ENCODE results near the gene RS1.

Gene RS1

GRCh38 chrX:18652636-18653035 is 19.3 kb downstream of the RS1 start:
- no peak overlapping the region for H3K9ac ChIP-seq
- H3K27me3 ChIP-seq, result peaks cover 22 to 85% (median 70%) of the 10 kb centered on the region in 11 experiments
- H4K20me1 ChIP-seq, result no peaks in the 10 kb centered on the region; a peak in 2 of 22 replicates
- H3K4me2 ChIP-seq, result no peak overlapping the region
- H3K4me1 ChIP-seq, result peaks cover 0 to 14% (median 8%) of the 10 kb centered on the region in 10 experiments; a peak in 11 of 20 replicates
- H3K36me3 ChIP-seq, result no peaks in the 10 kb centered on the region
- no peak overlapping the region for H3K27ac ChIP-seq
- no peak overlapping the region for H3K4me3 ChIP-seq
- H3K9me3 ChIP-seq (replicated peaks in 1 of 11), result no peaks in the 10 kb centered on the region
- TF ChIP-seq Cebpa-rat (IDR thresholded peaks at IDR 0.05), result no peak

- Histone ChIP-seq H3K27me3 (peaks cover 28 to 93% (median 88%) of the 10 kb centered on the region in 11 experiments), H3K27ac (no peak overlapping the region), H3K36me3 (no peaks in the 10 kb centered on the region), H3K9me3 (replicated peaks in 1 of 11) (no peaks in the 10 kb centered on the region), H4K20me1 (no peaks in the 10 kb centered on the region; a peak in 3 of 22 replicates), H3K4me2 (no peak overlapping the region), H3K4me1 (peaks cover 0 to 14% (median 8%) of the 10 kb centered on the region in 10 experiments; a peak in 11 of 20 replicates), H3K4me3 (no peak overlapping the region), H3K9ac (no peak overlapping the region)
- TF ChIP-seq Cebpa-rat (IDR thresholded peaks at IDR 0.05), result no peak
These were observed 21.2 kb downstream of the RS1 start for GRCh38 chrX:18650662-18651061.

- Histone ChIP-seq H3K4me3 (no peak overlapping the region), H3K4me2 (peak overlapping the region in 8 of 11 experiments; percentile 2 to 45 (median 38); a peak in 10 of 22 replicates), H4K20me1 (peaks cover 0 to 6% (median 0%) of the 10 kb centered on the region in 11 experiments; a peak in 5 of 22 replicates), H3K36me3 (no peaks in the 10 kb centered on the region), H3K9ac (no peak overlapping the region), H3K27ac (no peak overlapping the region), H3K4me1 (peaks cover 0 to 14% (median 8%) of the 10 kb centered on the region in 10 experiments; a peak in 11 of 20 replicates), H3K9me3 (replicated peaks in 1 of 11) (no peaks in the 10 kb centered on the region), H3K27me3 (peaks cover 37 to 94% (median 88%) of the 10 kb centered on the region in 11 experiments)
- TF ChIP-seq Cebpa-rat (IDR thresholded peaks at IDR 0.05), result no peak
These were observed 22.4 kb downstream of the RS1 start for GRCh38 chrX:18649498-18649951.

- Histone ChIP-seq H3K36me3 (no peaks in the 10 kb centered on the region), H3K27me3 (peaks cover 47 to 95% (median 91%) of the 10 kb centered on the region in 11 experiments), H3K4me1 (peaks cover 0 to 14% (median 8%) of the 10 kb centered on the region in 10 experiments; a peak in 11 of 20 replicates), H3K27ac (no peak overlapping the region), H3K9ac (no peak overlapping the region), H3K4me3 (no peak overlapping the region), H3K4me2 (no peak overlapping the region), H3K9me3 (replicated peaks in 1 of 11) (no peaks in the 10 kb centered on the region), H4K20me1 (peaks cover 0 to 8% (median 0%) of the 10 kb centered on the region in 11 experiments; a peak in 5 of 22 replicates)
- no peak for TF ChIP-seq Cebpa-rat (IDR thresholded peaks at IDR 0.05)
These were observed 24.3 kb downstream of the RS1 start for GRCh38 chrX:18647621-18648020.

GRCh38 chrX:18643853-18644252 is 28.1 kb downstream of the RS1 start:
- peaks cover 74 to 98% (median 96%) of the 10 kb centered on the region in 11 experiments for H3K27me3 ChIP-seq
- no peak overlapping the region for H3K4me3 ChIP-seq
- H3K4me1 ChIP-seq, result no peaks in the 10 kb centered on the region
- H3K9me3 ChIP-seq (replicated peaks in 1 of 11), result no peaks in the 10 kb centered on the region; a peak in 1 of 22 replicates
- peaks cover 0 to 8% (median 0%) of the 10 kb centered on the region in 11 experiments; a peak in 3 of 22 replicates for H4K20me1 ChIP-seq
- H3K9ac ChIP-seq, result no peak overlapping the region
- TF ChIP-seq Cebpa-rat (IDR thresholded peaks at IDR 0.05), result no peak
- H3K27ac ChIP-seq, result no peak overlapping the region
- H3K4me2 ChIP-seq, result no peak overlapping the region
- no peaks in the 10 kb centered on the region for H3K36me3 ChIP-seq

- no peak overlapping the region for H3K9ac ChIP-seq
- H3K4me3 ChIP-seq, result no peak overlapping the region
- H3K27me3 ChIP-seq, result peaks cover 73 to 98% (median 93%) of the 10 kb centered on the region in 11 experiments
- peaks cover 0 to 8% (median 0%) of the 10 kb centered on the region in 11 experiments; a peak in 3 of 22 replicates for H4K20me1 ChIP-seq
- H3K4me2 ChIP-seq, result no peak overlapping the region
- H3K27ac ChIP-seq, result no peak overlapping the region
- TF ChIP-seq Cebpa-rat (IDR thresholded peaks at IDR 0.05), result no peak
- H3K36me3 ChIP-seq, result no peaks in the 10 kb centered on the region
- no peaks in the 10 kb centered on the region for H3K4me1 ChIP-seq
- no peaks in the 10 kb centered on the region; a peak in 1 of 22 replicates for H3K9me3 ChIP-seq (replicated peaks in 1 of 11)
These were observed 28.7 kb downstream of the RS1 start for GRCh38 chrX:18643243-18643642.

GRCh38 chrX:18640686-18641085 is 31.2 kb downstream of the RS1 start:
- Histone ChIP-seq H3K27me3 (peaks cover 69 to 93% (median 87%) of the 10 kb centered on the region in 11 experiments), H3K4me2 (no peak overlapping the region), H4K20me1 (peaks cover 0 to 8% (median 0%) of the 10 kb centered on the region in 11 experiments; a peak in 2 of 22 replicates), H3K9me3 (replicated peaks in 1 of 11) (no peaks in the 10 kb centered on the region; a peak in 1 of 22 replicates), H3K9ac (no peak overlapping the region), H3K4me3 (no peak overlapping the region), H3K36me3 (no peaks in the 10 kb centered on the region), H3K4me1 (no peaks in the 10 kb centered on the region), H3K27ac (no peak overlapping the region)
- TF ChIP-seq Cebpa-rat (IDR thresholded peaks at IDR 0.05), result no peak

GRCh38 chrX:18639280-18639679 is 32.6 kb downstream of the RS1 start:
- no peak for TF ChIP-seq Cebpa-rat (IDR thresholded peaks at IDR 0.05)
- Histone ChIP-seq H3K4me1 (no peaks in the 10 kb centered on the region), H3K9me3 (replicated peaks in 1 of 11) (no peaks in the 10 kb centered on the region; a peak in 1 of 22 replicates), H3K4me3 (no peak overlapping the region), H3K27me3 (peaks cover 71 to 93% (median 88%) of the 10 kb centered on the region in 11 experiments), H3K9ac (no peak overlapping the region), H3K4me2 (no peak overlapping the region), H3K27ac (no peak overlapping the region), H4K20me1 (peaks cover 0 to 2% (median 0%) of the 10 kb centered on the region in 11 experiments; a peak in 2 of 22 replicates), H3K36me3 (no peaks in the 10 kb centered on the region)

GRCh38 chrX:18638398-18638797 is 33.5 kb downstream of the RS1 start:
- no peak overlapping the region for H3K4me2 ChIP-seq
- no peak overlapping the region for H3K4me3 ChIP-seq
- peaks cover 71 to 93% (median 88%) of the 10 kb centered on the region in 11 experiments for H3K27me3 ChIP-seq
- H3K4me1 ChIP-seq, result no peaks in the 10 kb centered on the region
- H3K36me3 ChIP-seq, result no peaks in the 10 kb centered on the region
- TF ChIP-seq Cebpa-rat (IDR thresholded peaks at IDR 0.05), result no peak
- H3K9me3 ChIP-seq (replicated peaks in 1 of 11), result no peaks in the 10 kb centered on the region; a peak in 1 of 22 replicates
- H4K20me1 ChIP-seq, result no peaks in the 10 kb centered on the region; a peak in 1 of 22 replicates
- no peak overlapping the region for H3K9ac ChIP-seq
- no peak overlapping the region for H3K27ac ChIP-seq

GRCh38 chrX:18630934-18631333 is 41.0 kb downstream of the RS1 start:
- Histone ChIP-seq H3K4me1 (no peaks in the 10 kb centered on the region), H3K27ac (no peak overlapping the region), H3K4me2 (no peak overlapping the region), H3K9ac (no peak overlapping the region), H3K27me3 (peaks cover 84 to 96% (median 94%) of the 10 kb centered on the region in 11 experiments), H3K9me3 (replicated peaks in 1 of 11) (no peaks in the 10 kb centered on the region), H3K4me3 (no peak overlapping the region), H4K20me1 (no peaks in the 10 kb centered on the region; a peak in 1 of 22 replicates), H3K36me3 (no peaks in the 10 kb centered on the region)
- no peak for TF ChIP-seq Cebpa-rat (IDR thresholded peaks at IDR 0.05)
